Vagina (tissue), 2 donors: Measurements from ENCODE around the gene PI16. TPM values are rescaled to one million over a fixed set of nuclear protein-coding genes. Genes with fewer than 3 reads are reported as not detected.

Source experiments
- DNase-seq, 2 donors: peaks; one replicate each; pipeline ENCODE4 v3.0.0-alpha.2; 2017; ENCODE audit errors: extremely low spot score in 2 of 2
- H3K27ac ChIP-seq: fragments of 200-600 bp; sonication (generic); one replicate; pipeline ENCODE4 v1.5.1; 2019
- H3K27me3 ChIP-seq: fragments of 200-600 bp; sonication (generic); one replicate; pipeline ENCODE4 v1.5.1; 2019
- H3K36me3 ChIP-seq, 2 donors: fragments of 200-600 bp; sonication (generic); one replicate each; pipeline ENCODE4 v1.5.1; 2017 to 2019
- H3K4me1 ChIP-seq: fragments of 200-600 bp; sonication (generic); one replicate; pipeline ENCODE4 v1.5.1; 2019
- H3K4me3 ChIP-seq, 2 donors: fragments of 200-600 bp; sonication (generic); 1 replicate in 1 of 2; 2 replicates in 1 of 2; pipeline ENCODE4 v1.5.1; 2016 to 2019
- H3K9me3 ChIP-seq: fragments of 200-600 bp; sonication (generic); one replicate; pipeline ENCODE4 v1.5.1; 2019
- CTCF ChIP-seq, 3 experiments: fragments of 450-650 bp in 2 of 3; fragments of 200-600 bp in 1 of 3; sonication (generic) in 1 of 3; IDR thresholded peaks; one replicate each; pipeline ENCODE4 v1.5.1; 2017 to 2019; ENCODE audit warnings: antibody characterized with exemption in 3 of 3, mild to moderate bottlenecking in 2 of 3, moderate library complexity in 2 of 3
- POLR2A ChIP-seq, 2 donors: fragments of 450-650 bp; IDR thresholded peaks; one replicate each; pipeline ENCODE4 v1.6.1; 2017; ENCODE audit warnings: antibody characterized with exemption in 2 of 2, mild to moderate bottlenecking in 2 of 2, moderate library complexity in 2 of 2
- POLR2AphosphoS5 ChIP-seq, 2 donors: sonication (generic); formaldehyde crosslinking; IDR thresholded peaks; one replicate each; pipeline ENCODE4 v1.9.0; 2017; ENCODE audit warnings: antibody characterized with exemption in 2 of 2, mild to moderate bottlenecking in 2 of 2, low read depth in 1 of 2; ENCODE audit not compliant: insufficient read depth in 1 of 2
- intact Hi-C: fragments of 100-400 bp; cut with DNase I; formaldehyde crosslinking; loops from one replicate; pipeline ENCODE4 v1.15.1; 2023
- total RNA-seq: library from RNA; depleted of rRNA; stranded (reverse); fragments of >200 nt; gene quantifications from one replicate; pipeline ENCODE4 v1.2.3, GENCODE V29; 2016

PI16 gene
- total RNA-seq, 1 donor from 2014 or later = 88.6 TPM

GRCh38 chr6:36927691-36928546 is 26.6 kb upstream of the PI16 start:
- Histone ChIP-seq H3K4me1 (peaks cover 47% of the 10 kb centered on the region), H3K36me3 (peaks cover 0 to 13% of the 10 kb centered on the region in 2 donors), H3K9me3 (no peaks in the 10 kb centered on the region), H3K27me3 (no peaks in the 10 kb centered on the region), H3K27ac (peak overlapping the region; percentile 73), H3K4me3 (no peak overlapping the region)
- no peak for DNase-seq
- intact Hi-C loops = no loop called here
- TF ChIP-seq POLR2AphosphoS5 (IDR thresholded peaks at IDR 0.05; ENCODE audit: insufficient read depth in 1 of 2, low read depth in 1 of 2) = no peak

DNA sequence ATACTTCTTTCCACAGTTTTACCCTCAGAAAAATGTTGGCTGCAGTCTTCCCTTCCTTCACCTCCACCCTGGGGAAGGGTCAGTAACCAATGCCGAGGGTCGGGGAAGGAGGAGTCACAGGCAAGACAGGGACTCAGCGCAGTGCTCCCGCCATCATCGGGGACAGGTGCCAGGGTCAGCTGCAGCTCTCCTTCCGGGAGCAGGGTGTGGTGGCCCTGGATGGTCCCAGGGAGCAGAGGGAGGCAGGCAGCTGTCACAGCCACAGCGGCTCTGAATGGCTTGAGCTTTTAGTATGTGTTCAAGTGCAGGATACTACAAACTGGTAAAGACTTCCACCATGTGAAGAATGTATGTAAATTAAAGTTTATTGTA is 26.0 kb upstream of the PI16 start:
- H3K4me1 ChIP-seq = peaks cover 47% of the 10 kb centered on the region
- intact Hi-C loops = no loop called here
- no peaks in the 10 kb centered on the region for H3K27me3 ChIP-seq
- H3K4me3 ChIP-seq = no peak overlapping the region
- peak overlapping the region; percentile 73 for H3K27ac ChIP-seq
- DNase-seq = no peak
- no peaks in the 10 kb centered on the region for H3K9me3 ChIP-seq
- peaks cover 0 to 13% of the 10 kb centered on the region in 2 donors for H3K36me3 ChIP-seq
- TF ChIP-seq CTCF (IDR thresholded peaks at IDR 0.05) (no peak), POLR2A (IDR thresholded peaks at IDR 0.05) (no peak), POLR2AphosphoS5 (IDR thresholded peaks at IDR 0.05; ENCODE audit: insufficient read depth in 1 of 2, low read depth in 1 of 2) (no peak)

- no peak overlapping the region for H3K4me3 ChIP-seq
- no peaks in the 10 kb centered on the region for H3K27me3 ChIP-seq
- intact Hi-C loops = no loop called here
- H3K9me3 ChIP-seq = no peaks in the 10 kb centered on the region
- peaks cover 0 to 13% of the 10 kb centered on the region in 2 donors for H3K36me3 ChIP-seq
- TF ChIP-seq CTCF (IDR thresholded peaks at IDR 0.05) = no peak
- no peak for TF ChIP-seq POLR2A (IDR thresholded peaks at IDR 0.05)
- TF ChIP-seq POLR2AphosphoS5 (IDR thresholded peaks at IDR 0.05; ENCODE audit: insufficient read depth in 1 of 2, low read depth in 1 of 2) = no peak
- no peak for DNase-seq
- peaks cover 45% of the 10 kb centered on the region for H3K4me1 ChIP-seq
- H3K27ac ChIP-seq = peak overlapping the region; percentile 73
Observed at GRCh38 chr6:36929152-36929551, 25.4 kb upstream of the PI16 start.

DNA sequence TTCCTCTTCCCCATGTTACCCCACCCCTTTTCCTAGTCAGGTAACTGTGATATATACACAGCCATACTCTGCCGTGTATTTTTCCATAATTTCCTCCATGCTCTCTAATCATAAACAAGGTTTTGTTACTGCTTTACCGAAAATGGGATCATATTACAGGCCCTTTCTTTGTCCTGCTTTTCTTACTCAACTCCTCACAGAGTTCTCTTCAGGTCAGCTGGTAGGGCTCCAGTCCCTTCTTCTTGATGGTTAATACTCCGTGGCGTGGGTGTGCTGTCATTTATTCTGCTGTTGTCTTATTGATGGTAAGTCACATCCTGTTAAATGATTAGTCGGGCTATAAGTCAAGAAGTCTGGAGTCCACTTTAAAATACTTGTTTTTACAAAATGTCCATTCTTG is 24.9 kb upstream of the PI16 start:
- Histone ChIP-seq H3K27me3 (no peaks in the 10 kb centered on the region), H3K27ac (peak overlapping the region; percentile 73), H3K4me3 (no peak overlapping the region), H3K36me3 (peaks cover 0 to 13% of the 10 kb centered on the region in 2 donors), H3K9me3 (no peaks in the 10 kb centered on the region), H3K4me1 (peaks cover 40% of the 10 kb centered on the region)
- intact Hi-C loops = no loop called here
- no peak for TF ChIP-seq POLR2A (IDR thresholded peaks at IDR 0.05)
- no peak for TF ChIP-seq CTCF (IDR thresholded peaks at IDR 0.05)
- TF ChIP-seq POLR2AphosphoS5 (IDR thresholded peaks at IDR 0.05; ENCODE audit: insufficient read depth in 1 of 2, low read depth in 1 of 2) = no peak
- no peak for DNase-seq

- intact Hi-C loops = no loop called here
- H3K27ac ChIP-seq = no peak overlapping the region
Observed at GRCh38 chr6:36930483-36930882, 24.1 kb upstream of the PI16 start.

More at GRCh38 chr6:36930483-36930882, 24.1 kb upstream of the PI16 start:
- Histone ChIP-seq H3K4me1 (peaks cover 34% of the 10 kb centered on the region), H3K27me3 (no peaks in the 10 kb centered on the region), H3K9me3 (no peaks in the 10 kb centered on the region), H3K36me3 (peaks cover 0 to 4% of the 10 kb centered on the region in 2 donors), H3K4me3 (no peak overlapping the region)
- TF ChIP-seq POLR2AphosphoS5 (IDR thresholded peaks at IDR 0.05; ENCODE audit: insufficient read depth in 1 of 2, low read depth in 1 of 2) (no peak), POLR2A (IDR thresholded peaks at IDR 0.05) (no peak), CTCF (IDR thresholded peaks at IDR 0.05) (no peak)
- DNase-seq = no peak
